NCI-H226 (cell line): ENCODE measurements around the gene THRAP3.

Experiments
- DNase-seq: peaks from one replicate; pipeline ENCODE4 v3.0.0-alpha.2; 2015

The THRAP3 gene

DNA sequence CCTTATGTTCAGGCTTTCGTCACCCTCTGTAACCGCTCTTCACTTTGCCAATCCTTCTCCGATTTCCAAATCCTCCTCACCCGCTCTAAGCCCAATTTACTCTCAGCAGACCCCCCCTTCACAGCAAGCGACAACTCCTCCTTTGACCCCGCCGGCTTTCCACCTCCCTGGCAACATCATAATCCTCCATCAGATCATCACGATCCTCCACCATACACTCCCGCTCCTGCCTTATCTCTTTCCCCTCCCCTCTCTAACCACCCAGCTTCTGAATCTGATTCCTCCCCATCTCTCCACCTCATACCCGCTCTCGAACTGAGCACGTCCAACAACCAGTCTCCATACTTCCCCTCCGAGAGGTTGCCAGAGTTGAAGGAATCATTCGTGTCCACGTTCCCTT is 106.7 kb downstream of the THRAP3 start:
- DNase-seq, result no peak

DNA sequence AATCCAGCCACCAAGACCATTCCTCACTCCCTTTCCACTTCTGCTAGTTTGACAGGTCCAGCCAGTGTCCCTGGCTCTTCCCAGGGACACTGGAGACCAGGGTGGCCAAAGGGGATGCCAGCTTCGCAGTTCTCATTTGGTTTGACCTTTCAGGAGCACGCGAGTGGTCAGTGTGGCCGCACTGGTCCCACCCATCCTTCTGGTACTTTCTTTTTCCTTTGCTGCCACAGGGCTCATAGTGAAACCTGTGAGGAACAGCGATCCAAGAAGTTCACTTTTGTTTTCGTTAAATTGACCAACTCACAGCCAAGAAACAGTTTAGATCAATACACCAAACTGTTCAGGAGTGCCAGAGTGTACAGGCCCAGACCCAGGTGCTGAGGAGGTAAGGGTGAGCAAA is 113.6 kb downstream of the THRAP3 start:
- no peak for DNase-seq

DNA sequence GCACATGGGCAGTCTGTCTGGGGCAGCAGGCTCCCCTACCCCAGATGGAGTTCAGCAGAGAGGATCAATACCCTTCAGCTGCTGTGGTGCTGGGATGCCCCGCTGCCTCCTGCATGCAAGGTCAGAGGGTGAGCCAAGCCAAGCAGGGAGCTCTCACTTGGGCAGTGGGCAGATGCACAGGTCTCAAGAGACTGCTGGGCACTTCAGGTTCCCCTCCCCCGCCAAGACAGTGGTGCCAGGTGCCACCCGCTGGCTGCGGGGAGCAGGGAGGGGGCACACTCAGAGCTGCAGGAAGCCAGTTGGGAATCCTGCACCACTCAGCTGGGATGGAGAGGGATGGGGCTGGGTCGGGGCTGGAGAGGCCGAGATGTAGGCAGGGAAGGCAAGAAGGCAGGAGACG is 115.0 kb downstream of the THRAP3 start:
- no peak for DNase-seq

DNA sequence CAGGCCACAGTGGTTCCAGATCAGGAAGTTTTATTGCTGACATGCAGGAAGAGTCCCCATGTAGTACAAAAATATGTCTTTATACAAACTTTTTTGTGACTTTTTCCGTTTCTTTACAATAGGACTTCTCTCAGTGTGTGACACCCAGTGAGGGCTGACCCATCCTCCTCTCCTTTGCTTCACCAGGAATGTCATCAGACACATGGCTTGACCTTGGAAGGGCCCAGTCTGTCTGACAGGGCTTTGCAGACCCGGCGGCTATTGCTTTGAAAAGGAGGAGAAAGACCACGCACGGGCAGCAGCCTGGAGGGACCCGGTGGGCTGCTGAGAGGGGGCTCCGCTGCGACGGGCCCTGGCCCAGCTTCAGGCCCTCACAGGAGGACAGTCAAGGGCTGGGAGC is 115.4 kb downstream of the THRAP3 start:
- DNase-seq, result no peak

DNA sequence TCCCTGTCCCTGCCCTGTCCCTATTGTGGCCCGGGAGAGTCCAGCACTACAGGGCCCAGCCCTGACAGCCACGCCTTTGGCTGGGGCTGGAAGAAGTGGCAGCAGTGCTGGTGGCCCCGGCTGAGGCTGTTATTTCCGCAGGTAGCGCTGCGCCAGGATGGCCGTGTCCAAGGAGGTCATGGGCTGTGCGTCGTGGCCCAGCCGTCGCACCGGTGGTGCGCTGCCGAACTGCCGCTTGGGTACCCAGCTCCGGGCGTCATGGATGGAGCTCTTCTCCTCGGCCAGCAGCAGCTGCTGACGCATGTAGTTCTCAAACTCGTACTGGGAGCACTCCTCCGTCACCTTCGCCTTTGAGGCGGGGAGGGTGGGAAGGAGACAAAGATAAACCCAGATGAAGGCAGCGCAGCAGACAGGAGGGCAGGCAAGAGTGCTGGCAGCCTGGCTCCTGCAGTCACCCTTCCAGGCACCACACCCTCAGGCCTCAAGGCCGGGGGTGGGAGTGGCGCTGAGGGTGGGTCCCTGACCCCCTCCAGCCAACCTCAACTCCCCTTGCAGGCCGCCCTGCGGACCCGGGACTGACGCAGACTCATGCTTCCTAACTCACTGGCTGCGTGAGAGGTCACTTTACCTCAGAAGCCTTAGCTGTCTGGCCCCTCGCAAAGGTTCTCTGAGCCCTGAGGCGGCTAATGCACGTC is 117.5 kb downstream of the THRAP3 start:
- DNase-seq, result no peak

DNA sequence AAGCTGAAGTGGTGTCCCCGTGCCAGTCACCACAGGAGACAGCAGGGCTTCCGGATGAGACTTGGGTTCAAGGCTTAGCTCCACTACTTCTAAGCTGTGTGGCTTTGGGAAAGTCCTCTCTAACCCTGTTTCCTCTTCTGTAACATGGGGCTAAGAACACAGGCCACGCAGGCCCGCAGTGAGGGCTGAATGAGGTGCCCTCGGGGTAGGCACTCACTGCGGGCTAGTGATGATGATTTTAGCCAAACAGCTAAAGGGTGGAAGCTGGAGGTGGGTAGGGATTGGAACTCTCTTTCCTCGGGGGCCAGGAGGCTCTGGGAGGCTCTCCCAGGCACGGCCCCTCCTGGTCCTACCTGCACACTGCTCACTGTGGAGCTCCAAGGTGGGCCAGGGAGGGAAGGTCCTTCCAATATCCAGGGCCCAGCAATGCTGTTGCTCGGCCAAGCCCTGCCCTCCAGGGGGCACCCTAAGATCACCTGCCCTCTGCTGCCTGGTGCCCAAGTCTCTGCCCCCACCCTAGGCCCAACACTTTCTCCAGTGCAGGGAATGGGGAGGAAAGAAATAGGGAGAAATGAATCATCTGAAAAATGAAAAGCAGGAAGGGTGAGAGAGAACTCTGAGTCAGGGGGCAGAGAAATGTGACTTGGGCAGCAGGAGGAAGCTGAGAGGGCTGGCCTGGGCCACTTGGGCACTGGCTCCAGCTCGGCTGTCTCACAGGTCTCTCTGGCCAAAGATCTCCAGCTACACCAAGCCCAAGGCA is 118.4 kb downstream of the THRAP3 start:
- DNase-seq, result peak; percentile 80

DNA sequence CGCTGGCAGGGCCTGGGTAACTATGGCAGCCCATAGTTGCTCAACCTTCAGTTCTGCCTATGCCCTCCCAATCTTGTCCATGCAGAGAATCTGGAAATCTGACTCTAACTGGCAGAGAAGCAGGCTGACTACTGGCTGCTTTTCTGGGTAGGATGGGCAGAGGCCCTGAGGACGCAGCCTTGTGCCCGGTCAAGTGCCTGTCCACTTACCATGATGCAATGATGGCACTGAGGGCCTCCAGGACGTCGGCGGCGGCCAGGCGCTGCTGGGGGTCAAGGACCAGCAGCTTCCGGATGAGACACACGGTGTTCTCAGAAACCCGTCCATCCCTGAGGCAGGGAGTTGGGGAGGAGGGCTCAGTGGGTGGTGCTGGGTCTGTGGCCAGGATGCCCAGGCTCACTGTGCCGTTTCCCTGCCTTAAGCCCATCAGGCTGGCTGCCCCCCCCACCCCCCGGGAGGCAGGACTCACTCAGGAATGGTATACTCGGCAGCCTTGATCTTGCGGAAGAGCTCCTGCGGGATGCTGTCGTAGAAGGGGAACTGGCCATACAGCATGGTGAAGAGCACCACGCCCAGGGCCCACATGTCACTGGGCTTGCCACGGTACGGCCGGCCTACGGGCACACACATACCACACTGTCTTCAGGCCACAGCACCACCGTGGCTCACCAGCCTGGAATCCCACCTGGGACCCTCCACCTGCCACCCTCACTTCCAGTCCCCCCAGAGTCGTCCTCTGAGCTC is 119.6 kb downstream of the THRAP3 start:
- no peak for DNase-seq

DNA sequence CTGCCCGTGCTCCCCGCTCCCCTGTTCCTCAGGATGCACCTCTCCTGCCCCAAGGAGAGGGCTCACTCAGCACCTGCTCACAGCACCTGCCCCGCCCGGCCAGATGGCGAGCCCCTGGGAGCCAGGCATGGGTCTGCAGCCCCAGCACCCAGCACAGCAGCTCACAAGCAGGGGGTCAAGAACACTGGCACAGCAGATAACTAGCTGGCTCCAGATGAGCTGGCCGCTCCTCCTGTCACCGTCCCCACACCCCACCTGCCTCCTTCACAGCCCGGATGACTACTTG is 120.1 kb downstream of the THRAP3 start:
- no peak for DNase-seq

DNA sequence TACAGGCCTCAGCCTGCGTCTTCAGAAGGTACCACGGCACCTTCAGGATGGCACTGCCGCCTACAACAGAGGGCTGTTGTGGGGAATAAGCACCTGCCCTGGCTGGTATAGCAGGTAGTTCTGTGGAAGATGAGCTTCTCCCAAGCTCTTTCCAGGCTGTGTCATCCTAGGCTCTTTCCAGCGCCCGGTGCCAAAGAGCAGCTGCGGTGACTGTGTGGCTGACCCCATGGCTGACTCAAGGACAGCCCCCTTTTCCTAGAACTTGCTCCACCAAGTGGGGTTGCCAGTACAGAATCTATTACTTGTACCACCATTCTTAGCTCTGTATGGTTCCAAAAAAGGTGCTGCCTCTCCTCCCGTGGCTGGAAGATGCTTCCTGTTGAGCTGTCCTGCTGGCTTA is 121.1 kb downstream of the THRAP3 start:
- no peak for DNase-seq

DNA sequence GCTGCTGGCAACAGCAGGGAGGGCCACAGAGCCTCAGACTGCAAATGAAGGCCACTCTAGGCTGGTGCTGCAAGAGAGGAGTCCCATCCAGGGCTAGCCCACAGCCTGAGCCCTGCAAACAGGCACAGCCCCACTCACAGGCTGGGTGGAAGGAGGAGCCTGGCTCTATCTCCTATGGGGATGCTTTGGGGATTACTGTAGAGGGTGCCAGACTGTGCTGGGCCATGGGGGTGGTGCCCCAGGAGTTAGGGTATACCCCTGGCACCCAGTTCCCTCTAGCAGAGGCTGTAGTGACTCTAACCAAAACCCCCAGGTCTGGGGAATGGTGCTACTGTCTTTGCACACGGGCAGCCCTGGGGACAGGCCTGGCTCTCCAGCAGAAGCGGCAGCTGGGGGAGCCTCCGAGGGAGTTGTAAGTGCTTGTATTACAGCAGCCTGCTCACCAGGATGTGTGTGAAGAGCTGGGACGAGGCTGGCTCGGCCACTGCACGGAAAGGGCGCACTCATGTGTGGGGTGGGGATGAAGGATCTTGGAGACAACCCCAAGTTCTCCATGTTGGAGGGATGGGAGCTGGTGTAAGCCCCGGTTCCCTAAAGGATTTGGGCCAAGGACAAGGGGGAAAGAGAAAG is 122.6 kb downstream of the THRAP3 start:
- no peak for DNase-seq

DNA sequence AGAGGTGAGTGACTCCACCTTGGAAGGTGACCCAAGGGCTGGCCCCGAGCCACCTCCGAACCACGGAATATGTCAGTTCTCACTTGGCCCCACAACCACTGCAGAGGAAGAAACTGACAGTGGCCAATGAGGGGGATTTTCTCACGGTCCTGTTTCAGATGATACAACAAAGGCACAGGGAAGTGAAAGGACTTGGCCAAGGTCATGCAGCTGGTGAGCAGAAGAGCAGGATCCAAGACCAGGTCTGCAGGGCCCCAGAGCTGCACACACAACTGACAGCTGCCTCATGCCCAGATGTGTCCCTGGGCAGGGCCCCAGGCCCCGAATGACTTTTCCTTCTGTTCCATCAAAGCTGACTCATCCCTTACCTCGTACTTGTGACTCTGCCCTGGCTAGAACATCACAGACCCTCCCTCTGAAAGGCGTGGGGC is 125.0 kb downstream of the THRAP3 start:
- no peak for DNase-seq

DNA sequence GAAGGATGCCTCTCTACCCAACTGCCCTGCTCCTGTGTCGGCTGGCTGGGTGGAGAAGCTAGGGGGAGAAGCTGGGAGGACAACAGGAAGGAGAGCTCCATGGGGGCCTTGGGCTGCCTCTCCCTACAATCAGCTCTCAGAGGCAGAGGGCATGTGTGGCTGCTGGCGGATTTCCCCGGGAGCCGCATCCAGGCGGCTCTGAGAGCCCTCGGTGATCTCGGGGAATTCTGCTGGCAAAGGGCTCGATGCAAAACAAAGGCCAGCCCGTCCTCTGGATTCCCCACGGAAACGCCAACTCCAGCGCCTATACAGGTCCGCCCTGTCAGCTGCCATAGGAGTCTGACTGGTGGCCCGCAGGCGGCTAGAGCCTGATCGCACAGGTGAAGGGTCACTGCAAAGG is 125.6 kb downstream of the THRAP3 start:
- no peak for DNase-seq

DNA sequence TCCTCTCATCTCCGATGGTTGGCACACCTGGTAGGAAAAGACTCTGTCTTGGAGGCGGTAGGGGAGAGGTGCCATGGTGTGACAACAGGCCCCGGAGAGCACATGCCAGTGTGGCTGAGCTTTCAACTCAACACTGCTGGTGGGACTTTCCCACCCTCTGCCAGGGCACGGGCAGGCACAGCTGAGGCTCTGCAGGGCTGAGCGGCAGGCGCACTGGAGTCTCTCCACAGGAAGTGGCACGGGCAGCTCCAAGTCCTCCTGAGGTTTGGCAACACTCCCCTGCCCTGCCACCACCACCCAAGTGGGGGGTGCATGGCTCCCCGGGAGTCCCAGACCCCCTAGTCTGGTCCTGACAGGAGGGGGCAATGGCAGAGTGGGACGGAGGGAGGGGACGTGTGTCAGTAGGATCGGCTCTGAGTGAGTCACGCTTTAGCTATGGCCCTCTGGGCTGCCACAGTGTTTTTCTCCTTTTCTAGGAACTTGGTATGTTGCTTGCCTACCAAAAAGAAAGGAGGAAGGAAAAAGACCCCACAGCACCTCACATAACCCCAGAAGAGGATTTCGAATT is 126.5 kb downstream of the THRAP3 start:
- peak; percentile 87 for DNase-seq

DNA sequence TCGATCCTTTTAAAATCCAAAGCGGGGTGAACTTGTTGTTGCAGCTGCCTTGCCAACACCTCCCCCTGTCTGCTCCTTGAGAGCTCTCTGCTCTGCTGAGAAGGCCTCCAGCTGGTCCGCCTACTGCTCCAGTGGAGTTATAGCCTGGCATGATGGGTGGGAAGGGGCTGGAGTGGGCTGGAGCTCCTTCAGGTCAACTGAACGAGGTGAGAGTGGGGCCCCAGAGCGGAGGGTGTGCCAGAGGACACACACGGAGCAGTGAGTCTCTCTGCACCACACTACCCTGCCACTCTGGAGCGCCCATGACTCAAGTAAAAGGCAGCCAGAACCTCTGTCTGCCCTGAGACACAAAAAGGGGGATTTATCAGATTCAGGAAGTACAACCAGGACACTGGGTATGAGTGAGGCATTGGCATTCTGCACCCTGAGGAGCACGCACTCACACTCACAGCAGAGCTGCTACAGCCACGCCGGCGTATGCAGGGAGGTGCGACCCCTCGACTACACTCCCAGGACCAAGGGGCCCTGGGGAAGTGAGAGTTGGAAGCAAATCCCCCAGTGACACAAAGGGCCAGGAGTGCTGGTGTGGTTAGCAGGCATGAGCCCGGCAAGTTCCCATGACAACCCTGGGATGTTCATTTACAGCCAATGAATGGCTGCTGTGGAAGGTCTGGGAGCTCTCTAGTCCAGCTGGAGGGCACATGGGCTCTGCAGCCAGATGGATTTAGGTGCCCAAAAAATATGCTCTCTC is 127.2 kb downstream of the THRAP3 start:
- peak; percentile 92 for DNase-seq

DNA sequence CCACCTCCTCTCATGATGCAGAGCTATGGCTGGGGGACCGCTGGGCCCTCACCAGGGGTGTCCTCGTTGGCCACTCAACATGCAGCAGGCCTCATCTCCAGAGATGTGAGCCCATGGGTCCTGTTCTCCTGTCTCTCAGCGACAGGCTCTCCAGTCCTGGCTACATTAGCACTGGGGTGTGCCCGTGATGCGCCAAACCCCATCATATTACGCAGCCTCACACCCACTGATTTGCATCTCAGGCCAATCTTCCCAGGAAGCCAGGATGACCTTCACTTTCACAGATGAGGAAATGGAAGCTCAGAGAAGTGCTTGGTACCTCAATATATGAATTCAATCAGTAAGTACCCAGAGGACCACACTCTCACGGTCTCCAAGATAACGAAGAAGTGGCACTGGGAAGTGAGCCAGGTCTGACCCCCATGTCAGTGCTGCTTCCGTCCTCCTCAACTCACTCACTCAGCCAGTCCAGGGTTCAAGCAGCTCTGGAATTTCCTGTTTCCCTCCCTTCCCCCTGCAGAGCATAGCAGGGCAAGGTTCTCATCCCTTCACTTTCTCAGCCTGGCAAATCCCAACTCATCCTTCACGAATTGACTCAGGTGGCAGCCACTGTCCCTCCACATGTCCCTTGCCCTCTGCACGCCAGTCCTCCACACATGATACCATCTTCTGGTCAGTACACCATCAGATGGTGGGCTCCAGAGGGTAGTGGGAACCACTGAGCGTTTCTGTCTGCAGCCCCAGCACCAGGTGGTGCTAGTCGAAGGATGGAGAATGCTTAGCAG is 128.1 kb downstream of the THRAP3 start:
- DNase-seq, result peak; percentile 82

DNA sequence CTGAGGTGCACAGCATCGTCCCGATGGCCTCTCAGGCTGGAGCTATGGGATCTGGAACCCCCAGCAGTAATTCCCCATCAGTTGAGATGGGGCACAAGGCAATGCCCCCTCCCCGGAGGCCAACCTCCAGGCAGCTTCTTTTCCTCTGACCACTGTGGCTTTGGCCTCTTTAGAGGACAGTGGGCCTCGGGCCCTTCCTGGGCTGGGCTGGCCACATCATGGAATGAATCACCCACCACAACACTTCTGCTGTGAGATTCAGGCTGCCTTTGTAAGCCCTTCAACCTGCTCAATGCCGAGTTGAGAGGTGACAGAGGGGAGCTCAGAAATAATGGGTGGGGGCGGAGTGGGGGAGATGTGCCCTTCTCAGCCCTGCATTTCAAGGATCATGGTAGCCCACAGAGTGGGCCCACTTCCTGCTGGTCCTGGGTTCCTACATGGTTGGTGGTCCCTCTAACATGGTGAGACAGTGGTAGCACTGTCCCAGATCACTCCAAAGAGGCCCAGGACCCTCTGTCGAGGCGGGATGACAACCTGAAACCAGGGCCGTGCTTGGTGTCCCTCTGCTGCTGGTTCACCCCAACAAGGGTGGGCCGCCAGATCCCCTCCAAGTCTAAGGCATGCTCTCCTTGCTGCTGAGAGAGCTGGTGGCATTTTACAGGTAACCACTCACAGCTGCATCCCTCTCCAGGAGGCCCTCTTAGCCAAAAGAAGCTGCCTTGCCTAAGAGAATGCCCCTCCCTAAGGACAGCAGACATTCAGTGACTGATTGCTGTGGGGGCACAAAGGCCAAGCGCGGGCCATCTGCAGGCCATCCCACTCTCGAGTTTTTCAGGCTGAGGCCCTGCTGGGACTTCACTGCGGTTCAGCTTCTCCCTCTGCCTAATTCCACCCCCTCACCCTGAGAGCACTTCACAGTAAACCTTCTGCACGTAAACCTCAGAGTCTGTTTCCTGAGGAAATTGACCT is 129.0 kb downstream of the THRAP3 start:
- DNase-seq, result peak; percentile 63

DNA sequence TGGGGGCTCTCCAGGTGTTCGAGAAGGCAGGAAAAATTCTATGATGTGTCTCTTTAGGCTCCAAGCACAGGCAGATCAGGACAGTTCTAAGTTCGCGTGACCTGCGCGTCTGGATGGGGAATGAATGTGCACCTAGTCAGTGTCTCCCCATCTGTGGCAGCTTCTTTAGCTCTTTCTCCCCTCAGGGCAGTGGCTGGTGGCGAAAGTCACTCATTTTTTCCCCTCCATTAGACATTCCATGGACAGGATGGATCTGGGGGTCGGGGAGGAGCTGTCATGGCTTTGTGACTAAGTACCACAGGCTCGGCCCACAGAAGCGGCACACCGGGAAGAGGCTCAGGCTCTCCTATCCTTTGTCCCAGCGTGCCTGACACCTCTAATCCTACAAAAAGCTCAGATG is 130.2 kb downstream of the THRAP3 start:
- no peak for DNase-seq
